ENCODE data around the gene VWCE. TPM values are rescaled to one million over a fixed set of nuclear protein-coding genes. Genes with fewer than 3 reads are reported as not detected.
"Not testable (repeated sequence)": the region's sequence is repeated elsewhere in the genome, so short reads cannot be mapped to it uniquely, and the experiment has no call there.

Gene VWCE
- total RNA-seq, 2 experiments from 2014 or later, result 0.79 to 5.5 TPM

GRCh38 chr11:61232548-61233145, 62.5 kb downstream of the VWCE start:
- H2AFZ ChIP-seq (ENCODE audit: low read length); H3K4me2 ChIP-seq (ENCODE audit: low read length); H3K4me1 ChIP-seq (ENCODE audit: insufficient read depth, low read length, poor library complexity, severe bottlenecking); H3K27ac ChIP-seq (ENCODE audit: low read depth, low read length, poor library complexity, severe bottlenecking); H3K9me2 ChIP-seq (ENCODE audit: insufficient read depth, low read length); H3K79me2 ChIP-seq (ENCODE audit: insufficient read depth, low read depth, low read length); CTCF ChIA-PET (ENCODE audit: unreplicated experiment); intact Hi-C loops (cut with micrococcal nuclease; ENCODE audit: unreplicated experiment); H3K36me3 ChIP-seq (ENCODE audit: insufficient read depth, low read length); H4K20me1 ChIP-seq (ENCODE audit: insufficient read depth, low read length); BruUV-seq (replicated peaks); H3K9me3 ChIP-seq (ENCODE audit: low read length); POLR2A ChIA-PET; DNase-seq (ENCODE audit: low spot score); H3K4me3 ChIP-seq (ENCODE audit: low read depth, low read length, poor library complexity, severe bottlenecking): not testable (repeated sequence)

DNA sequence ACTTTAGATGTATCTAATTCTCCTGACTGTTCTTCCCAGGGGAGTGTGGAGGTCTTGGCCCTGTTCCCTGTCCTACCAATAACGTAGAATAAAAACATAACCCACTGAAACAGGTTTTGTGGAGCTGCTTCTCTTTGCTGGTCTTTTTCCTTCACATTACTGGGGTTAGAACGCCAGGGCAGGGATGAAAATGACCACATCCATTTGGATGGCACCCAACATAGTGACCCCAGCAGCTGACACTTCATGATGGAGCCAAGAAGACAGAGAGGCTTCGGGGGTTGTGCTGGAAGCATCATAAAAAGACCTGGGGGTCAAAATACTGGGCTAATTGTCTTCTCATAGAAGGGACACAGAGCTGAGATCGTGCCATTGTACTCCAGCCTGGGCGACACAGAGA, 63.5 kb downstream of the VWCE start:
- H3K4me2 ChIP-seq (ENCODE audit: low read length); BruUV-seq (replicated peaks); H2AFZ ChIP-seq (ENCODE audit: low read length); intact Hi-C loops (cut with micrococcal nuclease; ENCODE audit: unreplicated experiment); DNase-seq (ENCODE audit: low spot score); H3K79me2 ChIP-seq (ENCODE audit: insufficient read depth, low read depth, low read length); H3K9me2 ChIP-seq (ENCODE audit: insufficient read depth, low read length); POLR2A ChIA-PET; CTCF ChIA-PET (ENCODE audit: unreplicated experiment); H4K20me1 ChIP-seq (ENCODE audit: insufficient read depth, low read length); H3K36me3 ChIP-seq (ENCODE audit: insufficient read depth, low read length); H3K9me3 ChIP-seq (ENCODE audit: low read length); H3K4me3 ChIP-seq (ENCODE audit: low read depth, low read length, poor library complexity, severe bottlenecking); H3K27ac ChIP-seq (ENCODE audit: low read depth, low read length, poor library complexity, severe bottlenecking); H3K4me1 ChIP-seq (ENCODE audit: insufficient read depth, low read length, poor library complexity, severe bottlenecking): not testable (repeated sequence)

GRCh38 chr11:61231033-61231432, 64.1 kb downstream of the VWCE start:
- H3K9me3 ChIP-seq (ENCODE audit: low read length); CTCF ChIA-PET (ENCODE audit: unreplicated experiment); DNase-seq (ENCODE audit: low spot score); POLR2A ChIA-PET; H3K36me3 ChIP-seq (ENCODE audit: insufficient read depth, low read length); H4K20me1 ChIP-seq (ENCODE audit: insufficient read depth, low read length); H3K4me2 ChIP-seq (ENCODE audit: low read length); H2AFZ ChIP-seq (ENCODE audit: low read length); H3K27ac ChIP-seq (ENCODE audit: low read depth, low read length, poor library complexity, severe bottlenecking); BruUV-seq (replicated peaks); intact Hi-C loops (cut with micrococcal nuclease; ENCODE audit: unreplicated experiment); H3K4me1 ChIP-seq (ENCODE audit: insufficient read depth, low read length, poor library complexity, severe bottlenecking); H3K4me3 ChIP-seq (ENCODE audit: low read depth, low read length, poor library complexity, severe bottlenecking); H3K9me2 ChIP-seq (ENCODE audit: insufficient read depth, low read length); H3K79me2 ChIP-seq (ENCODE audit: insufficient read depth, low read depth, low read length): not testable (repeated sequence)

DNA sequence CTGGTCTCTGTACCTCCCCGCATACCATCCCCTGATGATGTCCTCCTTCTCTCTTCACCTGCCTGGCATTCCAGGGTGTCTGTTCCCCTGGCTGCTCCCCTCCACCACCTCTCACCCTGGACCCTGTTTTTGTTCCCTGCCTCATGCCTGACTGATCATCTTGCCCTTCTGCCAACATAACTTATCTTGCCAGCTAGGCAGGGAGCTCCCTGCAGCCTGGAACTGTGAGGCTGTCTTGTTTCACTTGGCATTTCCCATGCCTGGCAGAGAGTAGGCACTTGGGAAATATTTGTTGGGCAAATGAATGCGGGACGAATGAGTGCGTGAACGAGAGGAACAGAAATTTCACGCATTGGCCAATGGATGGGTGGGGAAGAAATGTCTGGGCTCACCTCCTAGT, 65.7 kb downstream of the VWCE start:
- BruUV-seq (replicated peaks); H3K79me2 ChIP-seq (ENCODE audit: insufficient read depth, low read depth, low read length); H4K20me1 ChIP-seq (ENCODE audit: insufficient read depth, low read length); POLR2A ChIA-PET; H3K36me3 ChIP-seq (ENCODE audit: insufficient read depth, low read length); DNase-seq (ENCODE audit: low spot score); H3K4me2 ChIP-seq (ENCODE audit: low read length); H3K27ac ChIP-seq (ENCODE audit: low read depth, low read length, poor library complexity, severe bottlenecking); intact Hi-C loops (cut with micrococcal nuclease; ENCODE audit: unreplicated experiment); H3K9me3 ChIP-seq (ENCODE audit: low read length); H3K4me1 ChIP-seq (ENCODE audit: insufficient read depth, low read length, poor library complexity, severe bottlenecking); H3K9me2 ChIP-seq (ENCODE audit: insufficient read depth, low read length); CTCF ChIA-PET (ENCODE audit: unreplicated experiment); H2AFZ ChIP-seq (ENCODE audit: low read length); H3K4me3 ChIP-seq (ENCODE audit: low read depth, low read length, poor library complexity, severe bottlenecking): not testable (repeated sequence)

DNA sequence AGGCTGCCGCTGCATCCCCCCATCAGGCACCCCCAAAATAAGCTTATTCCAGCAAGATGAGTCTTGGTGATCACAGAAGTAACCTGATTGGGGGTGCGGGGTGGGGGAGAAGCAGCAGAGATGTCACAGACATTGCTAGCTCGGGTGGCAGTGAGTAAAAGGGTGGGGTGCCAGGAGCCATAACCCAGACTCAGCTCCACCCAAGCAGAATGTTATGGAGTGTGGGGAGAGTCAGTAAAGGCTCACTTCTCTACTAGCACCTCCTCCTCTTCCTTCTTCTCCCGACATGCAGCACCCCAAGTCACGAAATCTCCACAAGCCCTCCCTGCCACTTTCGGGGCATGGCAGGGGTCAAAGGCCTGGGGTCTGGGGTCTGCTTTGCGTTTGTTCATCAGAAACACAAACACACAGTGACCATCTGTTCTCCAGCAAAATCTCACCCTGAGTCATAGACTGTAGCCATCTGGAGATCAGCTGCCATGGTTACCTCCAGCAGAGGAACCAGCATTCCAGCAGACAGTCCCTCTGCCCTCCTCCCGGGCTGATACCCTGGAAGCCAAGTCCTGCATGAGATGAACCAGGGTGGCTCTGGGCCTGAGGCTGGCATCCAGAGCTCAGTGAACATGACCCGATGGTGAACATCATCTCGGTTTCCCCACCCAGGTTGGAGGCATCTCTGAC, 68.5 kb downstream of the VWCE start:
- H3K27ac ChIP-seq (ENCODE audit: low read depth, low read length, poor library complexity, severe bottlenecking); H3K4me1 ChIP-seq (ENCODE audit: insufficient read depth, low read length, poor library complexity, severe bottlenecking); H3K36me3 ChIP-seq (ENCODE audit: insufficient read depth, low read length); H3K79me2 ChIP-seq (ENCODE audit: insufficient read depth, low read depth, low read length); H3K9me3 ChIP-seq (ENCODE audit: low read length); H3K9me2 ChIP-seq (ENCODE audit: insufficient read depth, low read length); intact Hi-C loops (cut with micrococcal nuclease; ENCODE audit: unreplicated experiment); POLR2A ChIA-PET; BruUV-seq (replicated peaks); H3K4me3 ChIP-seq (ENCODE audit: low read depth, low read length, poor library complexity, severe bottlenecking); H3K4me2 ChIP-seq (ENCODE audit: low read length); H4K20me1 ChIP-seq (ENCODE audit: insufficient read depth, low read length); CTCF ChIA-PET (ENCODE audit: unreplicated experiment); DNase-seq (ENCODE audit: low spot score); H2AFZ ChIP-seq (ENCODE audit: low read length): not testable (repeated sequence)

GRCh38 chr11:61222692-61223091, 72.4 kb downstream of the VWCE start:
- H3K4me1 ChIP-seq (ENCODE audit: insufficient read depth, low read length, poor library complexity, severe bottlenecking); CTCF ChIA-PET (ENCODE audit: unreplicated experiment); H3K27ac ChIP-seq (ENCODE audit: low read depth, low read length, poor library complexity, severe bottlenecking); H3K9me3 ChIP-seq (ENCODE audit: low read length); POLR2A ChIA-PET; H3K4me3 ChIP-seq (ENCODE audit: low read depth, low read length, poor library complexity, severe bottlenecking); H3K79me2 ChIP-seq (ENCODE audit: insufficient read depth, low read depth, low read length); H3K9me2 ChIP-seq (ENCODE audit: insufficient read depth, low read length); BruUV-seq (replicated peaks); DNase-seq (ENCODE audit: low spot score); intact Hi-C loops (cut with micrococcal nuclease; ENCODE audit: unreplicated experiment); H3K4me2 ChIP-seq (ENCODE audit: low read length); H3K36me3 ChIP-seq (ENCODE audit: insufficient read depth, low read length); H2AFZ ChIP-seq (ENCODE audit: low read length); H4K20me1 ChIP-seq (ENCODE audit: insufficient read depth, low read length): not testable (repeated sequence)

All from OCI-LY7 (cell line).